Hepatocyte (in vitro differentiated cells): ENCODE results near the gene C22orf23.

ENCODE experiments used
- CTCF ChIP-seq: fragments of 200-600 bp; sonication (generic); IDR thresholded peaks from 2 replicates; pipeline ENCODE4 v1.5.1; 2016; ENCODE audit warnings: antibody characterized with exemption, mild to moderate bottlenecking; ENCODE audit not compliant: poor library complexity
- EZH2 ChIP-seq: fragments of 200-600 bp; sonication (generic); IDR thresholded peaks from 2 replicates; pipeline ENCODE4 v1.6.1; 2016; ENCODE audit warnings: antibody characterized with exemption, mild to moderate bottlenecking, borderline replicate concordance
- EZH2phosphoT487 ChIP-seq: fragments of 200-600 bp; sonication (generic); IDR thresholded peaks from one replicate; pipeline ENCODE4 v1.6.1; 2018; ENCODE audit warnings: antibody characterized with exemption, mild to moderate bottlenecking, low read depth, moderate library complexity; ENCODE audit not compliant: unreplicated experiment, severe bottlenecking

GRCh38 chr22:37911697-37912096 is 41.7 kb downstream of the C22orf23 start:
- no peak for TF ChIP-seq CTCF
- no peak for TF ChIP-seq EZH2phosphoT487
- no peak for TF ChIP-seq EZH2
